ENCODE measurements around the gene ZNF697.

DNA sequence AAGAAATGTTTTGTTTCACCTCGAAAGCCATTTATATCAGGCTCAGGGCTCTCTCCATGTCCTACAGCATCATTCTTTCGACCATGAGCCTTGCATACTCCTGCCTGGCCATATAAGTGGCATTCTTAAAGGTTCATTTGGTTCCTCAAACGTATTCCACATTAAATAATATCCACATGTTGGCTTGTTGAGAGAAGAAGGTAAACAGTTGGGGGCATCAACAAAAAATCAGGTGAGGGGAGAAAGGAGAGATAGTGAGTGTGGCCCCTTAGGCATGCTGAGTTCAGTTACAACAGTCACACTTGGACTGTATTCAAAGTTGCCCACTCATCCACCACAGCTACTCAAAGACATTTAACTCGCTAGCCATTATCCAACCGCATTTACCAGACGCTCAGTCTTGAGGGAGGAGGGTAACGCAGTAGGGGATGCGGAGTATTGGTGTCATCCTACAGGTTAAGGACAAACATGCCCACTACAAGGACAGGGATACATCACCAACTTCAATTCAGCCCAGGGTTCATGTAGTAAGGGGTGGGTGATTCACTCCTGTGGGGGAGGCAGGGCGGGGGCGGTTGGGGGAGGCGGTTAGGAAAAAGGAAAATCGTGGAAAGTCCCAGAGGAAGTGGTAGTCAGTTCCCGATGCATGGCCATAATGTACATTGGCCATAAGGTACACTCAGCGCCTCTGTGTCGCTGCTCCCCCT is 1.4 kb downstream of the ZNF697 start:
- TF ChIP-seq, protein P1, sequence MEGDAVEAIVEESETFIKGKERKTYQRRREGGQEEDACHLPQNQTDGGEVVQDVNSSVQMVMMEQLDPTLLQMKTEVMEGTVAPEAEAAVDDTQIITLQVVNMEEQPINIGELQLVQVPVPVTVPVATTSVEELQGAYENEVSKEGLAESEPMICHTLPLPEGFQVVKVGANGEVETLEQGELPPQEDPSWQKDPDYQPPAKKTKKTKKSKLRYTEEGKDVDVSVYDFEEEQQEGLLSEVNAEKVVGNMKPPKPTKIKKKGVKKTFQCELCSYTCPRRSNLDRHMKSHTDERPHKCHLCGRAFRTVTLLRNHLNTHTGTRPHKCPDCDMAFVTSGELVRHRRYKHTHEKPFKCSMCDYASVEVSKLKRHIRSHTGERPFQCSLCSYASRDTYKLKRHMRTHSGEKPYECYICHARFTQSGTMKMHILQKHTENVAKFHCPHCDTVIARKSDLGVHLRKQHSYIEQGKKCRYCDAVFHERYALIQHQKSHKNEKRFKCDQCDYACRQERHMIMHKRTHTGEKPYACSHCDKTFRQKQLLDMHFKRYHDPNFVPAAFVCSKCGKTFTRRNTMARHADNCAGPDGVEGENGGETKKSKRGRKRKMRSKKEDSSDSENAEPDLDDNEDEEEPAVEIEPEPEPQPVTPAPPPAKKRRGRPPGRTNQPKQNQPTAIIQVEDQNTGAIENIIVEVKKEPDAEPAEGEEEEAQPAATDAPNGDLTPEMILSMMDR (IDR thresholded peaks at IDR 0.05), result no peak
- TF ChIP-seq POLR2A (IDR thresholded peaks at IDR 0.05), result no peak

All from thyroid gland (tissue), 4 donors.